Glomerular visceral epithelial cell (primary cell): Measurements from ENCODE around the gene CDK2.
A peak's percentile ranks its signal among the peaks of the same experiment; 100 is the strongest.

Experiments
- DNase-seq: peaks from one replicate; pipeline ENCODE4 v3.0.0-alpha.2; 2016; ENCODE audit errors: extremely low spot score

The CDK2 gene

GRCh38 chr12:55937981-55938380 lies 28.6 kb upstream of the CDK2 start:
- DNase-seq, result no peak

- no peak for DNase-seq
Observed at GRCh38 chr12:55938826-55939501, 27.7 kb upstream of the CDK2 start.

- peak; percentile 80 for DNase-seq
Observed at GRCh38 chr12:55940065-55940732, 26.4 kb upstream of the CDK2 start.

GRCh38 chr12:55942055-55942454 lies 24.6 kb upstream of the CDK2 start:
- no peak for DNase-seq

- no peak for DNase-seq
Observed at GRCh38 chr12:55942577-55943136, 24.0 kb upstream of the CDK2 start.

- no peak for DNase-seq
Observed at GRCh38 chr12:55946553-55946952, 20.1 kb upstream of the CDK2 start.

- DNase-seq, result no peak
Observed at GRCh38 chr12:55955344-55955743, 11.3 kb upstream of the CDK2 start.

GRCh38 chr12:55955800-55956508 lies 10.7 kb upstream of the CDK2 start:
- peak; percentile 75 for DNase-seq

GRCh38 chr12:55957106-55957859 lies 9.3 kb upstream of the CDK2 start:
- DNase-seq, result no peak

- no peak for DNase-seq
Observed at GRCh38 chr12:55963760-55964159, 2.9 kb upstream of the CDK2 start.

GRCh38 chr12:55965240-55965639 lies 1.4 kb upstream of the CDK2 start:
- DNase-seq, result no peak

- no peak for DNase-seq
Observed at GRCh38 chr12:55965941-55966407, 656 bp upstream of the CDK2 start, which contains the start of gene PMEL. Gene PMEL (minus strand): TSS chr12:55966042. CDS start chr12:55966011, 31 bp downstream.

- no peak for DNase-seq
Observed at GRCh38 chr12:55969356-55969755, 2.7 kb downstream of the CDK2 start.

GRCh38 chr12:55970775-55971174 lies 4.1 kb downstream of the CDK2 start:
- no peak for DNase-seq

GRCh38 chr12:55972042-55972441 lies 5.4 kb downstream of the CDK2 start:
- peak; percentile 36 for DNase-seq

GRCh38 chr12:55972456-55972855 lies 5.8 kb downstream of the CDK2 start:
- DNase-seq, result no peak

- no peak for DNase-seq
Observed at GRCh38 chr12:55972911-55973598, 6.4 kb downstream of the CDK2 start.

- DNase-seq, result peak; percentile 100
Observed at GRCh38 chr12:55973599-55974307, 7.1 kb downstream of the CDK2 start, which contains the start of gene RAB5B. Gene RAB5B (plus strand): TSS chr12:55974078. CDS start chr12:55986961, 12,883 bp downstream.

- peak; percentile 60 for DNase-seq
Observed at GRCh38 chr12:55974308-55974730, 7.7 kb downstream of the CDK2 start.

GRCh38 chr12:55978393-55978792 lies 11.8 kb downstream of the CDK2 start:
- DNase-seq, result no peak
